Raji (cell line): ENCODE measurements around the gene FTSJ3.

Experiments
- POLR2A ChIP-seq: IDR thresholded peaks from 2 replicates; pipeline ENCODE4 v1.6.1; 2011; ENCODE audit warnings: low read depth, low read length, control low read depth; ENCODE audit not compliant: insufficient read depth

The FTSJ3 gene

GRCh38 chr17:63842173-63842539 lies 14.7 kb upstream of the FTSJ3 start:
- no peak for TF ChIP-seq POLR2A

- TF ChIP-seq POLR2A = no peak
Measured at GRCh38 chr17:63841350-63842172, 14.1 kb upstream of the FTSJ3 start.

DNA sequence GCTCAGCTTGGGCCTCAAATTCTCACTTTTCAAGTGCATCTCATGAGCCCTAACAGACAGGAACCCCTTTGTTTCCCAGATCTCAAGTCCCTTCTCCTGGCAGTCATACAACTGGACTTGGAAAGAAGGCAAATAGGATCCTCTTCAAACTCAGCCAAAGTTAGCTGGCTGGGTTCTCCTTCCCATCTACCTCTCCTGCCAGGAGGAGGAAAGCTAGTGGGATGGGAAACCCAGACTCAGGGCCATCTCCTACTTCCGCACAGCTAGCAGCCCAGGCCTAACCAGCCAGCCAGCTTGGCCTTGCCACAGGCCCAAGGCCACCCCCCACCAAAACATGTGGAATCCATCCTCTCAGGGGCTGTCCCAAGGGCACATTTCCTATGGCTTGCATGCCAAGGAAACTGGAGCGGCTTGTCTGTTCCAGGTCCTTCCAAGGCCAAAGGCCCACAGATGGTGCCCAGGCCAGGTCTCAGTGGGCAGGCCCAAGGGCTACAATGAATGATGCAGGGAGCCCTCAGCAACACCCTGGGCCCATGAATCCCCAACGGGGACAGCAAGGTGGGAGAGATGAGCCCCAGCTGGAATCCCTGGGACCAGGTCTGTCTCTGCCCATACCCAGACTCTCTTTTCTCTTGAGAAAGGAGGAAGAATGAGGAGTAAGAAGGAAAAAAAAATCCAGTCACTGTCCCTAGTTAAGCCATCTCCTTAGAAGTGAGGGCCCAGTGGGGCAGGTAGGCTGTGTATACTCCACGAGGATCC lies 13.3 kb upstream of the FTSJ3 start:
- no peak for TF ChIP-seq POLR2A

- TF ChIP-seq POLR2A = no peak
Measured at GRCh38 chr17:63838631-63839171, 11.2 kb upstream of the FTSJ3 start.

GRCh38 chr17:63837962-63838600 lies 10.6 kb upstream of the FTSJ3 start:
- no peak for TF ChIP-seq POLR2A

DNA sequence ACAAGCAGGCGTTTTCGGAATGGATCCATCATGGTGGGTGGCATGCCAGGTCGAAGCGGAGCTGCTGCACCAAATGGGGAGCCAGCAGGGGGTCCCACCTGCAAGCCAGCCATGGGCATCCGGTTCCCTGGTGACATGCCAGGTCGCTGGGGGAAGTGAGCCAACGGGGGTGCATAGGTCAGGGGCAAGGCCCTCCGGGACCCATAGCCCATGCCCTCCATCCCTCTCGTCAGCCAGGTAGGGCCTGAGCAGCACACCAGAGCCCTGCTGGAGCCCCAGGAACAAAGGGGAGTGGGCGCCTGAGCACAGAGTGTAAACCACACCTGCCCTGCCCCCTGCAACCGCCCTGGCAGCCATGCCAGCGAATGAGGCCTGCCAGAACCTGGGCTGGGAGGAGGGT lies 10.0 kb upstream of the FTSJ3 start:
- no peak for TF ChIP-seq POLR2A

- TF ChIP-seq POLR2A = no peak
Measured at GRCh38 chr17:63836811-63837210, 9.3 kb upstream of the FTSJ3 start.

- TF ChIP-seq POLR2A = no peak
Measured at GRCh38 chr17:63835167-63835720, 7.8 kb upstream of the FTSJ3 start.

DNA sequence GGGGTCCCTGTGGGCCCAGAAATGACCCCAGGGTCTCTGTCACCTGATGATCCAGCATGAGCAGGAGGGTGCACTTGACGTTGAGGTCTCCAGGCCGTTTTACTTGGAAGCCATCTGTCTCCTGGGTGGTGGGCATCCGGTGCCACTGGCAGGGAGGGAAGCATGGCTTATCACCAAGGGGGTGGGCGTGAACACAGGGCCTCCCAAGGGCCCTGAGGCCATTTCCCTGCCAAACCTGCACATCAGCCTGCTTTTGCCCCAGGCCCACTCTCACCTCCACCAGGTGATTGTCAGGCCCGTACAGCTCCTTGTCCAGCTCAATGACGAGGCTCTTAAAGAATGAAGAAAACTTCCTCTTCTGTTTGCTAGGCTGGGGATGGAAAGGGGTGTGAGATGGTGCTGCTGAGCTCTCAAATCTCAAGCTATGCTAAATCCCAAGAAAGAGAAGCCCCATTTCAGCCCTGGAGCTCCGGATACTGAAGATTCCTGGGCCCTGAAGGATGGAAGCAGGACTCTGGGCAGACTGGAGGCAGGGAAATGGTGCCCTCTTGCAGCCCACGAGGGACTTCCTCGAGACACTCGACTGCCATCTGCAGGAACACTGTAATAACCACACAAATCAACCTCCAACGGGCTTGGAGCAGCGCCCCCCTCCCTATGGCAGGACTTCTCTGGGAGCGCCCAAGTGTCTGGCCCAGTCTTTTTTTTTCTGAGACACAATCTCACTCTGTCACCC lies 7.1 kb upstream of the FTSJ3 start:
- no peak for TF ChIP-seq POLR2A

DNA sequence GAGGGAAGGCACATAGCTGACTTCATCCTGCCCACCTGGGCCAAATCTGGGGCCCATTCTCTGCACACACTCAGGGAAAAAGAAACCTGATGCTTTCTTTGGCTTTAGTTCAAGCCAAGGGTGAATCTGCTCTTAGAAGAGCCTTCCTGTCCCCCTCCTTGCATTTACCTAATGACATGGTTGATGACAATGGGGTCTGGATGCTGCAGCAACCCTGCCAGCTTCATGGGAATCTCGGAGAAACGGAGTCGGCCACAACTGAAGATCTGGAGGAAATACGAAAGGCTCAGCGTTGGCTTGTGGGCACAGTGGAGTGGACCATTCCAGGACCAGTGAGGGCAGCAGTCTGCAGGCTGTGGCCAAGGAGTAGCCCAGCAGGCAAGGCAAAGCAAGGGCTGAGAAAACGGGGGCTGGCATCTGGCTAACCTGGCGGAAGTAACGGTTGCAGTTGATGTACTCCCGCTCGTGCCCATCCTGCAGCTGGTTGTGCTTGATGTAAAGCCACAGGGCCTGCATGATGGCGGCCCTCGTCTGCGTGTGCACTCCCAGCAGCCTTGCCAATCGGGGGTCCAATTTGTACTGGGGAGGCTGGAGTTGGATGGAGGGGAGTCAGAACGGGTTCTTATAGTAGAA lies 6.4 kb upstream of the FTSJ3 start:
- no peak for TF ChIP-seq POLR2A

DNA sequence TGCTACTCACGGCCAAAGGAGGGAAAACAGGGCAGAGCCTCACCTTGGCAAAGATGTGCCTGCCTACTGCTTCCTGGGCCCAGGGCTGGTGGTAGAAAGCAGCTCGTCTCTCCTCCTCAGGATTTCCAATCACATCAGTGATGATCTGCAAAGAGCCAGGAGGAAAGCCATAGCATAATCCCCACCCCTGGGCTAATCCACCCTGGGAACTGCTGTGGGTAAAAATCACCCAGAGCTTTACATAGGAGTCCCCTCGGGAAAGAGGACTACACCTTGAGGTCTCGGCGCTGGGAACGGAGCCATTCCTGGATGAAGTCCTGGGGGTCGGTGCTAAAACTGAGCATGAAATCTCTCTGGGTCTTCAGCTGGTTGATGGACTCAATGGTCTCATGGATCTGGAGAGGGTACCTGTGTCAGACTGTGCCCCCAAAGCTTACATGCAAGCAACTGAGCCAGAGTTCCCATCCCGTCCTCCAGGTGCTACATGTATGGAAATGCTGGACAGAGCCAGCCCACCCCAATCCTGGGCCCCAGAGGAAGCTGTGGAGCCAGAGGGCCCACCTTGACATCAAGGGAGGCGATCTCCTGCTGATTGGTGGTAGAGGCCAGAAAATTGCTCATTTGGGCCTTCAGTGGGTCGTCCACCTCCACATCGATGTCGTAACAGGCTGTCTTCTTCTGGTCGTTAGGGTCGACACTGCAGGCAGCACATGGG lies 5.7 kb upstream of the FTSJ3 start:
- no peak for TF ChIP-seq POLR2A

GRCh38 chr17:63832455-63832854 lies 5.0 kb upstream of the FTSJ3 start:
- no peak for TF ChIP-seq POLR2A

DNA sequence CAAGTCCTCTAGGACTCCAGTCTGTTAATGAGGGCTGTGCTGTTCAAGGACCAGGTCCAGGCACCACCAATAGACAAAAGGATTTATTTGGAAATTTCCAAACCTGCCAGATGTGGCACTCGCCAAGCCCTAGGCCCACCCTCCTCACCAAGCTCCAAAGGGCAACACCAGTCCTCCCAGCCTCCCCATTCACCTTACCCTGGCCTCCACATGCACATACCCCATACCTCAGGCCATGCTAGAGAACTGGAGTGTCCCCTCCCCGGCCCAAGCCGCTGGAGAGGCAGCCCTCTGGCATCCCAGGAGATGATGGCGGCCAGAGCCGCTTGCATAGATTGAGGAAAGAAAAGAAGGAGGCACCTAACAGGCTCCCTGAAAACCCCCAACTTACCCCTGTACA lies 4.6 kb upstream of the FTSJ3 start:
- TF ChIP-seq POLR2A = no peak

DNA sequence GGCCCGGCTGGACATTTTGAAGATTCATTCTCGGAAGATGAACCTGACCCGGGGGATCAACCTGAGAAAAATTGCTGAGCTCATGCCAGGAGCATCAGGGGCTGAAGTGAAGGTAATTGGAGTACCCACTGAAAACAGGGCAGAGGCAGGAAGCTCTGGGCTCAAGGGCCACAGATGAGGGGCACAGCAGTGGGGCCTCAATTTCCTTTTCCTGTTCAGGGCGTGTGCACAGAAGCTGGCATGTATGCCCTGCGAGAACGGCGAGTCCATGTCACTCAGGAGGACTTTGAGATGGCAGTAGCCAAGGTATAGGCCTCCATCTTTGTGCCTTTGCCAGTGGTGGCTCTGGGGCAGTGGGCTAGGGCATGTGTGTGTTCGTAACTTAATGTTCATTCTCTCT lies 4.0 kb upstream of the FTSJ3 start:
- TF ChIP-seq POLR2A = no peak
